SH-SY5Y (cell line): ENCODE data around the gene NUP43.

Experiments used
- GATA2 ChIP-seq: IDR thresholded peaks from 2 replicates; pipeline ENCODE4 v1.6.1; 2011; ENCODE audit warnings: mild to moderate bottlenecking, low read depth, low read length
- GATA3 ChIP-seq: IDR thresholded peaks from 2 replicates; pipeline ENCODE4 v1.6.1; 2011; ENCODE audit warnings: low read depth, mild to moderate bottlenecking, low read length, moderate library complexity

DNA sequence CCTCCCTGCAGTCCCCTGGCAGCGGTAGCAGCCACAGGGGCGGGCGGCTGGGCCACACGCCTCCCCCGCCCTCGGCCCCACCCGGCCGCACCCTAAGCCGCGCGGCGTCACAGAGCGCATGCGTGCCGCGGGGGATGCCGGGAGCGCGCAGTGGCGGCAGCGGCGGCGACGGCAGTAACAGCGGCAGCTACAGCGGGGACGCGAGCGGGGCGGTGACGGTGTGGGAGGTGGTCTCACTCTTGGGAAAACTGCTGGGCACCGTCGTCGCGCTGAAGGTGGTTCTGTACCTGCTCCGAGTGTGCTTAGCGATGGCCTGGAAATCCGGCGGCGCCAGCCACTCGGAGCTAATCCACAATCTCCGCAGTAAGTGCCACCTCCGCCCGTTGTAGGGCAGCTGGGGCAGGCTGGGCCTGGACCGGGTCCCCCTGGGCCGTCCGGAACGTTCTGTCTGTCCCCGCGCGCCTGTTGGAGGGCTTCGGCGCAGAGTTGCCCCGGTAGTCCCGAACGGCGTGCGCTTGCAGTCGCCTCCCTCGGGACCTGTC lies 3.3 kb upstream of the NUP43 start, which contains the start of gene PCMT1:
- TF ChIP-seq GATA2 (no peak), GATA3 (no peak)
